CD4-positive, alpha-beta T cell treated with Interleukin-12 subunit alpha and Interleukin-12 subunit beta, for 1 hour (primary cell): ENCODE results near the gene EMID1.

Source experiments
- DNase-seq: peaks from one replicate; pipeline ENCODE4 v3.0.0-alpha.2; 2020

EMID1 gene

DNA sequence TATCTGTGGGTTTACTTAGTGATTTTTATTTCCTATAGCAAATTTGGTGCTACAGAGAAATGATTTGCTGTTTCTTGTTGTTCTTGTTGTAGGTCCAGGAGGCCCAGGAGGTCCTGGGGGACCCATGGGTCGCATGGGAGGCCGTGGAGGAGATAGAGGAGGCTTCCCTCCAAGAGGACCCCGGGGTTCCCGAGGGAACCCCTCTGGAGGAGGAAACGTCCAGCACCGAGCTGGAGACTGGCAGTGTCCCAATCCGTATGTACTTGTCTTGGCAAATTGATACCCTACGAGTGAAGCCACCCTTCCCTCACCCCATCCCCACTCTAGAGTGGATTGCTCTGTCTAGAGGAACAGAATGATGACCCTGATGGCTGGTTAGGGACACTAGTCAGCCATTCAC, 92.9 kb downstream of the EMID1 start:
- no peak for DNase-seq

- no peak for DNase-seq
These were observed 93.6 kb downstream of the EMID1 start for GRCh38 chr22:29299136-29299900.

DNA sequence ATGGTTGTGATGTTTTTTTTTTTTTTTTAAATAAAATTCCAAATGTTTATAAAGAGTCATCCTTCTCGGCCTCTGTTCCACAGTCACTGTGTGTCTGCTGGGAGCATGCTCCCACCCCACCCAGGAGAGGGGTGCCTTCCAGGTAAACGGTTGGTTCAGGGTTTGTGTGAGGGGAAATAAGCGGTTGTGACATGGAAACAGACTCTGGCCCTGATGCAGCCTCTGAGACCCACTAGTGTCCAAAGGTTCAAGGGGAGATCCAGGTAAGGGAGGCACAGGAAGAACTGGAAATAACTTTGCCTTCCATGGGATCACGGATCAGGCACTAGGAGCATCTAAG, 94.7 kb downstream of the EMID1 start:
- no peak for DNase-seq

DNA sequence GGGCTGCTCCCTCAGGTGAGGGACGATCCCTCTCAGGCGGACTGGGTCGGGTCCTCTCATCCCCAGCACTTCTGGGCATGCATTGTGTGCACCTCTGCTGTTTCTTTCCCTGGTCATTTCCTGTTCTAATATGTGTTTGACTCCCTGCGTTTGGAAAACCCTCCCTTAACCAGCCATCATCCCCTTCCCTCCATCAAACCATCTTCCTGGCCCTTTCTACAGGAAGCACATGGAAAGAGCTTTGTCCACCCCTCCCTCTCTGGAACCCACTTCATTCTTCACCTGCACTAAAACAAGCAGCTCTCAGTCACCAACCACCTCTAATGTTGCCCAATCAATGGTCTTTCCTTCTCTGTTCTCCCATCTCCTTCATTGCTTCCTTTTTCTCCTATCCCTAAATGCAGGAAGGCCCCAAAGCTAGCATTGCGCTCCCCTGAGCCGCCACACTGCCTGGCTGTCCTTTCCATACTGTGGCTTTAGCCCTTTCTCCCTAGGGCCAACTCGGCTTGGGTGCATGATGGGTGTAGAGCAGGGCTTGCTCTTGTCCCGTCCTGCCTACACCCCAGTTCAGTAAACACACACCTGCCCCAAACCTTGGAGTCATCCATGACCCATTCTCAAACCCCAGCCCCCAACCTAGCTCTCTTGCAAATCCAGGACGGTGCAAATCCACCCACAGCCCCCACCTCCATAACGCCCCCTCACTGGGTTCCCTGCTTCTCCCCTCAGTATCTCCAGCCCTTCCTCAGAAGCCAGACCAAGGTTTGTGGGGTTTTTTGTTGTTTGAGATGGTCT, 95.3 kb downstream of the EMID1 start:
- DNase-seq = no peak

- DNase-seq = no peak
These were observed 96.2 kb downstream of the EMID1 start for GRCh38 chr22:29301716-29302401.

DNA sequence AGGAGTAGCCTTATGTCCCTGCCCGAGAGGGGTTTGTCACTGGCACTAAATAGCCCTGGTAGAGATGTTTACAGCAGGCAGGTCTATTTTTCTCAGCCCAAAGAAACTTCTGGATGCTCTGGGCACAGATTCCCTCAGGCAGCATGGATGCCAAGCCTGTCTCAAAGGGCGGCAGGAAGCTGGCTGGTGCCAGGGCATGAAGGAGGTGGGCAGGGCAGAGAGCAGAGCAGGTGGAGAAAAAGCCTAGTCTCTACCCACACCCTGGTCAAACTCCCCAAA, 96.6 kb downstream of the EMID1 start:
- no peak for DNase-seq

DNA sequence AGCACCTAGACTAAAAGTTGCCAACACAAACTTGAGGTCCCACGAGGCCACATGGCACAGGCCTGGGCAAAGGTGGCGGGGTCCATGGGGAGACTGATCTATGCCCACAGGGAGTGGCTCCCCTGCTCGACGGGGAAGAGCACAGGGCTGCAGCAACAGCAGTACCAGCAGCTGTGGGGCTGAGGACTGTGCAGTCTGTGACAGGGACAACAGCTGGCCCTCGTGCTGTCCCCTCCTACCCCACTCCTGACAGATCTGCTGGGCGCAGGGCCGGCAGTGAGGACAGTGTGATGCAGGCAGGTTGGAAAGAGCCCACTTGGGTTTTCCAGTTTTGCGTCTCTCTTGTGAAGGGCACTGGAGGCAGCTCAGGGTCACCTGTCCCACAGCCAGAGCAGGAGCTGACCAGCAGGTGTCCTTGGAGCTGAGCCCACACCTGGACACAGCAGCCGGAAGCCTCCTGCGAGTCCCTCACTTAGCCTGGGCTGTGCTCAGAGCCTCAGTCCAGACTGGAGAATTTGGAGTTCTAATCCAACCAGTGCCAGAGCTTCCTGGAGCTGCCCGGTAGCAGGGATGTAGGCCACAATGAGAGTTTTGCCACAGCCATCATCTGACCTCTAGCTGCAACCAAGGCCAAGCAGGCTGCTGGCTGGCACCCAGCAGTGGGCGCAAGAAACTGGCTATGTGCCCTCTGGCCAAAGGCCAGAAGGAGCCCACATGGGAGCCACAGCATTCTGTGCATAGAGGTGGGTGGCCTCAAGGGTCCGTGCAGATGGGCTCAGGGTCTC, 97.2 kb downstream of the EMID1 start:
- DNase-seq = no peak

GRCh38 chr22:29305836-29306174, 100.1 kb downstream of the EMID1 start:
- DNase-seq = no peak

DNA sequence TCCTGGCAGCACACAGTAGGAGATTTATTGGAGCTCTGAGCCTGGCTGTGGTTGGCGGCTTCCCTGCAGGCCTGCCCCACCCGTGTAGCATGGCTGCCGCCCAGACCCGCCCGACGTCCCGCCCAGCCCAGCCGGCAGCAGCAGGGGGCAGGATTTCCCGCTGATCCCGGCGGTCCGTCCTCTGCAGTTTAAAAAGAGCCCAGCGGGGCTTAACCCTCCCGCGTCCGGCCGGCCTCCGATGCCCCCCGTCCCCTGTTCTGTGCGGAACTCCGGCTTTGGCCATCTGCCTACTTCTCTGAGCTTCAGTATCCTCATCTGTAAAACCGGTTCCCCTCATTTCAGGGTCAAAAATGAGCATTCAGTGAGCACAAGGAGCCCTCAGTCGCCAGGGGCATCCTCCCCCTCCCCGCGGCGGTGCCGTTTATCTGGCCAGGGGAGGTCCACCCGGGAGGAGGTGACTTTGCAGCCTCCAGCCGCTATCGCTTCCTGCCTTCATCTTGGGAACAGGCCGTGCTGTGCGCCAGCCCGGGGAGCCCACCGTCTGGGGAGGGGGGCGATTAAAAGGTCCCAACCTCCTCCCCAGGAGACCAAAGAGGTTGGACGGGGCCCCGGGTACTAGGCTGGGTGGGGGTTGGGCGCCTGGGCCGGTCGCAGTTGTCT, 100.6 kb downstream of the EMID1 start, which contains the start of gene GAS2L1:
TSS of gene GAS2L1 (plus strand) at position 476 of the 660 bp plus-strand sequence. CDS start 1,456 bp downstream, outside the sequence.
- DNase-seq = peak; percentile 37

- peak; percentile 34 for DNase-seq
These were observed 101.3 kb downstream of the EMID1 start for GRCh38 chr22:29306835-29307595.

DNA sequence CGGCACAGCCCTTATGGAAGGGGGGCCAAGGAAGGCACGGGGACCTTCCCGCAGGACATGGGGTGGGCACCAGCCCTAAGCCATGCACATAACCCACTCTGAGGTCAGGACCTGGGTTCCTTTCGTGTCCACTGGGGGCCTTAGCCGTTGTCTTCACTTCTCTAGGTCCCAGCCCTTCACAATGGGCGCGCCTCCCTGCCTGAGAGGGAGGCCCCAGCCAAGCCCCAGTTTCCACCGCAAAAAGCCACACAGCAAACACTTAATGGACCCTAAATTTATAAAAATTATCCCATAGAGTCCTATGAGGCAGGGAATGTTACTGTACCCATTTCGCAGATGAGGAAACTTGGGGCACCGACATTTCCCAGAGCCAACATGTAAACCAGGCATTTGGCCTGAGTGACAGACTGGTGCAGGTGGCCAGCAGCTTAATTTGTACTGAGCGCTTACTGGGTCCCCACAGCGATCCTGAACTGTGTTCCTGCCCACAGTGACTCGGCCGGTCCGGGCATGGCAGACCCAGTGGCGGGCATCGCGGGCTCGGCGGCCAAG, 102.0 kb downstream of the EMID1 start:
- no peak for DNase-seq

- no peak for DNase-seq
These were observed 102.6 kb downstream of the EMID1 start for GRCh38 chr22:29308148-29308790.

DNA sequence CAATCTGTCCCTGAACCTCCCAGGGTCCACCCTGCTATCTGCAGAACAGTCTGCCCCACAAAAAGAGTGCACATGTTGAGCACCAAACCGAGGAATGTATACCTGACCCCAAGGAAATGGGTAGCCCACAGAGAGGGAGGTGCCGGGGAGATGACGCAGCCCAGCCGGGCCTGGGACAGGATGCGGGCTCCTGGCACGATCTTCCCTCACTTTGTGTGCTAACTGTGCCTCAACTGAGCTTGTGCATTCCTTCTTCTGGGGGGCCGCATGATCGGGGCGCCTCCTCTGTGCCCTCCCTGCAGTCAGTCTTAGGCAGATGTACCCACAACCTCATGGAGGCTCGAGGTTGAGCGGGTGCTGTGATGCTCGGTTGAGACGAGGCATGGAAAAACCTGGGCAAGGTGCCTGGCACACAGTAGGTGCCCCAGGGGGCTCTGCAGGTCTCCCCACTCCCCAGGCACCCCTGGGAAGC, 103.1 kb downstream of the EMID1 start:
- peak; percentile 20 for DNase-seq
